NCI-H1694 (cell line): ENCODE results near the gene CENPM.

Source experiments
- DNase-seq: peaks from one replicate; lab custom pipeline; 2025; lab: John Stamatoyannopoulos, UW

CENPM gene

GRCh38 chr22:41932353-41932752 lies 14.6 kb downstream of the CENPM start:
- no peak for DNase-seq

DNA sequence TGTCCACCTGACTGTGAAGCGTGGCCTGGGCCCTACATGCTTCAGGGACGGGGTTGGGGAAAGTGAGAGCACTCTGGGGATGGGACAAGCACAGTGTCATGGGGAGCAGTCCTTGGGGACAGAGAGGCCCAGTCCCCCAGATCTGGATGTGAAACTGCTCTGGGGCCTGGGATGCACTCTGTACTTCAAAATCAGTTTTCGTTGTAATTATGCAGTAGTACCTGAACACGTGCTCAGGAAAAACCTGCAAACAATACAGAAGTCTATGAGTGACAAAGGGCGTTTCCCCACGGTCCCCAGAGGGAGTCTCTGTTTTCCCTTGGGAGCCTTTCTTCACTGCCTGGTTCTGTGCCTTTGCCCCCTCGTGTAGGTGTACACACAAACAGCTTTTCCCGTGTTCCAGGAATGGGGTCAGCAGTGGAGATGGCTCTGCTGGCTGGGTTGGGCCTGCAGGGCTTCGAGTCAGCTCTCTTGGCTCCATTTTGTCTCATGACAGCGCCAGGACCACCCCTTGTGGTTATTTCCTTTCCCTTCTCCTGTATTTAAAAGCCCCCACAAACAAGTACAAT lies 15.2 kb downstream of the CENPM start:
- DNase-seq = no peak

DNA sequence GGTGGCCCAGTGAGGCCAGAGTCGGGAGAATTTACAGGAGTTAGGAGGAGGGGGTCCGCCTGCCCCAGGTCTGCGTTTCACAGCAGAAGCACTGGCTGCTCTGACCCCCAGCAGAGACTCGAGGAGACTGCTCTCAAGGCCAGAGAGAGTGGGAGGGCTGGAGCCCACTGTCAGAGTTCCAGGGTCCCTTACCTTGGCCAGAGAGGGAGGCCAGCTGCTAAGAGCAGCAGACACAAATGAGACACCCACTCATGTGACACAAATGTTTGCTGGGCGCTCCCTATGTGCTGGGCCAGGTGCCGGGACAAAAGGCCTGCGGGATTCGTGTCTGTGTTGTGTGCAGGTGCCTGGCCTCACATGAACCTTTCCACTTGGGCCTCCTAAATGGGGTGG lies 17.5 kb downstream of the CENPM start:
- DNase-seq = peak; percentile 14

DNA sequence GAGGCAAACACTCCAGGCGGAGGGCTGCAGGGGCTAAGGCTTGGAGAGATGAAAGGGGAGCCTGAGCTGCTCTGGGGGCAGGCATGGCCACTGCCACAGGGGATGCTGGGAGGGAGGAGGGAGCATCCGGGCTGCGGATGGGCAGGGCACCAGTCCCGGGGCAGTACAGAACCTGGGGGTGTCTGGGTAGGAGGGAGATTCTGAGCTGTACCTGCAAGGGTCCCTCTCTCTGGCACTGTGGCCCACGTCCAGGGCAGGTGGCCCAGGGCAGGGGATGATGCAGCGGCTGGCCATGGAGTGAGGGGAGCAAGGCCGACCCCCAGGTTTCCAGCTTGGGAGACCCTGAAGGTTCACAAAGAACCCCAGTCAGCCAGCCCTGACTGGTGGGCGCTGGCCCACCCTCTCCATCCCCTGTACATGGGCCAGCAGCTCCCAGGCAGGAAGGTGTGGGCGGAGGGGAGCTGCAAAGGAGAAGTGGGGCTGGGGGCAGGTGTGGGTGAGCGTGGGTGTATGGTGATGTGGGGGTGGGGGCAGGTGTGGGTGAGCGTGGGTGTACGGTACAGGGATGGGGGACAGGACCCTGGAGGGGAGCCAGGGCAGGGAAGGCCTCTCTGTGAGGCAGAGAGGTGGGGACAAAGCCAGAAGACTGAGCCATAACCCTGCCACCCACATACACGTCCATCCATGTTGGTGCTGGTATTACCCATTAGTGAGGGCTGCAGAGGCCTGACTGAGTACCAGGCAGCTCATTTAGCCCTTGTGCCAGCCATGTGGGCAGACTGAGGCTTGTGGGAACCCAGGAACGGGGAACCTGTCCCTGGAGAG lies 18.1 kb downstream of the CENPM start:
- no peak for DNase-seq

- DNase-seq = no peak
These were observed 19.1 kb downstream of the CENPM start for GRCh38 chr22:41927813-41928212.

DNA sequence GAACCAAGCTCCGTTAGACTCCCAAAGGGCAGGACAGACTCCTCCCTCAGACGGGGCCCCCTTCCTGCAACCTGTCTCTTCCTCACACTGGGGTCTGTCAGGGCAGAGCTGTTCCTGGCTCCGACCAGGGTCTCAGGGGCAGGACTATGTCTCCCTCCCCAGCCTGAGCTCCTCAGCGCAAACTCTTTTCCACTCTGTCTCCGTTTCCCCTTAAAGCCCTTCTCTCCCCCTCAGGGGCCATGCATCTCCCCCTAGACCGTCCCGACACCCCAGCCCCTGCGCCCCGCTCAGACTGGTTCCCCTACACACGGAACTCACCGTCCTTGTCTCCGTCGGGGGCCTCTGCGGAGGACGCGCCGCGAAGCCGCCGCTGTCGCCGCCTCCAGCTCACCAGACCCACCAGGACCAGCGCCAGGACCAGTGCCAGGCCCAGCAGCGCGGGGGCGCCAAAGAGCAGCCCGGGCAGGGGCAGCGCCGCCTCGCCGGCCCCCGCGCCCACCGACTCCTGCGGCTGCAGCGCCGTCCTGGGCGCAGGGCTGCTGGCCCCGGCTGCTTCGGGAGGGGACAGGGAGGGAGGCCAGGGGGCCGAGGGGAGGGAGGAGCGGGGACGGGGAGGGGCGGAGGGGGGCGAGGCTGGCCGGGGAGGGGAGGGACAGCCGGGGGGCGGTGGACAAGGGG lies 21.0 kb downstream of the CENPM start:
- DNase-seq = peak; percentile 33

- DNase-seq = no peak
These were observed 23.2 kb downstream of the CENPM start for GRCh38 chr22:41923595-41924276.

DNA sequence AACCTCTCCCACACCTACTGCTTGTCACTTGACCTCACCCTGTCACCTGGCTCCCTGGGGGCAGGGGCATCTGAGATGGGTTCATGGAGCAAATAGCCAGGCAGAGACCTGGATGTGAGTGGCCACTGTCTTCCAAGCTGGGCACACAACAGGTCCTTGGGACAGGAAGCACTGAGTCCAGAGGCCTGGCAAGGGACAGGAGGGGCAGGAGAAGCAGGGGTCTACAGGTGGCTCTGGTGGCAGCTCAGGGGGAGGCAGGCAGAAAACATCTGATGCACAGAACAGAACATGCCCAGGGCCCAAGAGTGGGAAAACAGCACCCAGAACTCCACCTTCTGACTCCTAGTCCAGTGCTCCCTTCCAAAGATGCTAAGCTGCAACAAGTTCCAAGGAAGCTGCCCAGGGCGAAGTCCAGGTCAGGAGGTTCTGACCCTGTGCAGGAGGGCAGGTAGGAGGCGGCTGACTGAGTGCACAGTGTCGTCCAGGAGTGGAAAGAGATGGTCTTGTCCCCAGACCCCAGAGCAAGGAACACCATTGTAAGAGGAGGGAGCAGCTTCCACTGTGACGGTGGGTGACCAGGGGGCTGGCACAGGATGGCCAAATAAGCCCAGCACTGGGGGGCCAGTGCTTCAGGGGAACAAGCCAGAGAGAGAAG lies 23.9 kb downstream of the CENPM start:
- DNase-seq = no peak

GRCh38 chr22:41922328-41922727 lies 24.6 kb downstream of the CENPM start:
- DNase-seq = no peak

- no peak for DNase-seq
These were observed 26.5 kb downstream of the CENPM start for GRCh38 chr22:41920271-41920976.

GRCh38 chr22:41919357-41920224 lies 27.4 kb downstream of the CENPM start:
- no peak for DNase-seq

GRCh38 chr22:41917903-41918791 lies 28.8 kb downstream of the CENPM start:
- DNase-seq = no peak

DNA sequence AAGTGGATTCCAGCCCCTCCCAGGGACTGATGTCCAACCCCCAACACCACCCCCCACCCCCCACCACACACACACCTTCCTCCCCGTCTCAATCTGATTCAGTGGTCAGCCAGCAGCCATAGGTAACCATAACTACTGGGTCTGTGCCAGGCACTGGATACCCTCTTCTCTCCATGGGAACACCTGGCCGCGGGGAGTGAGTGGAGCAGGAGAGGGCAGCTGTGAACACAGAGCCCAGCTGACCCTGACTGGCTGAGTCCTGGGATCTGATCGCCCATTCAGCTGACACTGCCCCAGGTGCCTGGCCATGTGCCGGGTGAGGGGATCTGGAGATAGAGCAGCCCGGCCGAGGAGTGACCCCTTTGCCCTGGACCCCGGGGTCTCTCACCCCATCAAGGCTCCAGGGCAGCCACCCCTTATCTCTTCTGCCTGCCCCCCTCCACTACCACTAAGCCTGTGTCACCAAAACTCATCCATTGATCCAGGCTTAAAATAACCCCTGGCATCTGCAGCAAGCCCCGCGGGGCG lies 29.5 kb downstream of the CENPM start:
- DNase-seq = no peak

DNA sequence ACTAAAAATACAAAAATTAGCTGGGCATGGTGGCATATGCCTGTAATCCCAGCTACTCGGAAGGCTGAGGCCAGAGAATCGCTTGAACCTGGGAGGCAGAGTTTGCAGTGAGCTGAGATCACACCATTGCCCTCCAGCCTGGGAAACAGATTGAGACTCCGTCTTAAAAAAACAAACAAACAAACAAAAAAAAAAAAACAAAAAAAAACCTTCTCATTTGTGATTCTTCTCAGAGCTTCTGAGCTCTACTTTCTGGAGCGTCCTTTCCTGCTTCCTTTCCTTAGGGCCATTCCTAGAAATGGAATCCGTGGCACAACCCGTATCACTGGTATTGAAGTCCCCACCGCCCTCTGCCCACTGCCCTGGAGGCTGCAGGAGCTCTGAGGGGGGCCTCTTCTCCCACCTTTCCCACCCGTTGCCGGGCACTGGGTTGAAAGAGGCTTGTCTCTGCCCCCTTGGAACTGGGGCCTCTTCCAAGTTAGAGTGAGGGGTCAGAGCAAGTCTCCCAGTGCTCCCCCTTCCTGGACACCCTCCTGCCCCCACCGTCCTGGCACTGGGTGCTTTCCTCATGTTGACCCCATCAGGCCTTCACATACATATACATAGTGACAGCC lies 30.1 kb downstream of the CENPM start:
- DNase-seq = no peak

GRCh38 chr22:41915786-41916493 lies 31.0 kb downstream of the CENPM start:
- no peak for DNase-seq

DNA sequence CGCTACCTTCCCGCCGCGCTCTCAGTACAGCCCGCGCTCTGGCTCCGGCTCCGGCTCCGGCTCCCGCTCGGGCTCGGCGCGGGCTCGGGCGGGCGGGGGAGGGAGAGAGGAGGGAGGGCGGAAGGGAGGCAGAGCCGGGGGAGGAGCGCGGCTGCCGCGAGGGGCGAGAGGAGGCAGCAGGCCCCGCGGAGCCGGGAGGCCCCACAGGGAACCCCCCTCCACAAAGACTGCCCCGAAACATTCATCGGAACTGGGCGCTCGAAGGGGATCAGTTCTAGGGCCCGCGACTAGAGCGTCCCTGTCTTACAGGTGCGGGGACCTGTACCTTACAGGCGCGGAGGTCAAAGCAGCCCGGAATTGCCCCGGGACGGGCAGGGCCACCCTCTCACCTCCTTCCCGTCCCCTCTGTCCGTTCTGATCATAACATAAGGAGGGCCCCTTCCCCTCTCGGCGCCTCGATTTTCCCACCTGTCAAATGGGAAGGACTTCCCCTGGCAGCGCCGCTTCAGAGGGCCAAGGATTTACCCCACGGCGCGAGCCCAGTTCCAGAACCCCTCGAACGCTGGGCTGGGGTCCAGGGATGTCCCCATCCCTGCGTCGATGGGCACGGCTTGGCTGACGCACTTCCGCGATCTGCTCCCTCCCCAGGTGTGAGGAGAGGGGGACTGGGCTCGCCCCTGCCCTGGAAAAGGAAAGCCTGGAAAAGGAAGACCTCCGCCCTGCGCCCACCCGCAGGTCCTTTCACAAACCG lies 31.7 kb downstream of the CENPM start, which contains the start of gene SHISA8:
Gene SHISA8, minus strand, starts transcription at position 40 of the 751 bp plus-strand sequence. CDS start 407 bp downstream, outside the sequence.
- no peak for DNase-seq

DNA sequence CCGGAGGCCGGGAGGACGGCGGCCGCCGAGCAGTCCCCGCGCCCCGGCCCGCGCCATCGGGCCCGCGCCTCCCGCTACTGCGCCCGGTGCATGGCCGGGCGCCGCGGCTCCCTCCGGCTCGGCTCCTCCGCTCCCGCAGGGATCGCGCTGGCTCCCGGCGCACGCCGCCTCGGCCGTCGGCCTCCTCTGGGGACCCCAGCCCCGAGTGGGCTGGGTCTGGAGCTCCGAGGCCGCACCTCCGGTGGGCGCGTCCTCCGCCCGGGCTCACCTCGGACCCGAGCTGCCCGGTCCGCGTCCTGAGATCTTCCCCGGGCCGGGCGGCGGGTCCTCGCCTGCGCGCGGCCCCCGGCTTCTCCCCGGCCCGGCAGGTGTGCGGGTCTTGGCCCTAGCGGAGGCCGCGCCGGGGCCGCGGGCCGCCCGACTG lies 32.3 kb downstream of the CENPM start:
- no peak for DNase-seq
